Naive thymus-derived CD8-positive, alpha-beta T cell (primary cell): Measurements from ENCODE around the gene FGF21. TPM values are rescaled to one million over a fixed set of nuclear protein-coding genes. Genes with fewer than 3 reads are reported as not detected.

ENCODE experiments used
- ATAC-seq, 2 donors: fragments of 150-1000 bp; cut with Tn5 transposase in 1 of 2; sonication (Bioruptor Pico), chemical (Tn5 transposase) in 1 of 2; 1 replicate in 1 of 2; 2 replicates in 1 of 2; pipeline ENCODE4 v1.10.0; 2021; ENCODE audit warnings: mild to moderate bottlenecking in 2 of 2, moderate library complexity in 2 of 2
- POLR2A ChIA-PET: fragments of 350-600 bp; sonication (Branson Sonifier 250); formaldehyde crosslinking; loops from one replicate; lab custom pipeline; 2021; ENCODE audit warnings: antibody characterized with exemption; lab: Charles Lee
- DNase-seq, 10 donors: peaks; one replicate each; pipeline versions ENCODE4 v3.0.0 to v3.0.0-alpha.2; 2020 to 2022
- H3K27ac Mint-ChIP-seq, 10 donors: one replicate each; pipeline ENCODE4 v1.8.0; 2020 to 2022; ENCODE audit warnings: mild to moderate bottlenecking in 10 of 10, mixed read lengths in 10 of 10, moderate library complexity in 4 of 10, inconsistent platforms in 1 of 10
- H3K27me3 Mint-ChIP-seq, 5 donors: one replicate each; pipeline ENCODE4 v1.8.0; 2021 to 2022; ENCODE audit warnings: mixed read lengths in 5 of 5
- H3K36me3 Mint-ChIP-seq, 3 donors: one replicate each; pipeline ENCODE4 v1.8.0; 2020 to 2022; ENCODE audit warnings: mixed read lengths in 3 of 3, mild to moderate bottlenecking in 2 of 3, inconsistent platforms in 1 of 3
- H3K4me1 Mint-ChIP-seq, 4 donors: one replicate each; pipeline ENCODE4 v1.8.0; 2021 to 2022; ENCODE audit warnings: mixed read lengths in 4 of 4
- H3K4me3 Mint-ChIP-seq, 10 donors: one replicate each; pipeline ENCODE4 v1.8.0; 2020 to 2022; ENCODE audit warnings: mild to moderate bottlenecking in 10 of 10, mixed read lengths in 10 of 10, moderate library complexity in 6 of 10, inconsistent platforms in 1 of 10
- H3K9me3 Mint-ChIP-seq, 9 donors: one replicate each; pipeline ENCODE4 v1.8.0; 2020 to 2022; ENCODE audit warnings: mixed read lengths in 9 of 9, mild to moderate bottlenecking in 3 of 9, inconsistent platforms in 1 of 9, moderate library complexity in 1 of 9
- polyA plus RNA-seq, 3 donors: library from polyadenylated mRNA; unstranded; fragments of 300-500 nt; fragmentation: Illumina TruSeq; gene quantifications; one replicate each; pipeline ENCODE4 v1.2.3, GENCODE V29; 2021
- total RNA-seq, 8 experiments: library from RNA in 2 of 8; stranded (reverse) in 2 of 8; gene quantifications; one replicate each; pipeline ENCODE4 v1.2.3 and lab custom pipeline; 2021 to 2026

Gene FGF21
- total and polyA plus RNA-seq, 5 experiments from 2014 or later: not detected

- no peak for ATAC-seq
- peaks cover 0 to 2% (median 0%) of the 10 kb centered on the region in 9 donors for H3K9me3 Mint-ChIP-seq
- no peak for DNase-seq
- peaks cover 0 to 5% (median 0%) of the 10 kb centered on the region in 5 donors for H3K27me3 Mint-ChIP-seq
- no peak overlapping the region for H3K27ac Mint-ChIP-seq
- H3K4me1 Mint-ChIP-seq: peaks cover 2 to 10% (median 9%) of the 10 kb centered on the region in 4 donors
- no peaks in the 10 kb centered on the region for H3K36me3 Mint-ChIP-seq
- H3K4me3 Mint-ChIP-seq: no peak overlapping the region
- POLR2A ChIA-PET: interaction anchor here (0.6 kb wide), 1 partner anchor 184 kb away, joined by 3 read pairs; no protein-coding TSS in a partner anchor
Measured at GRCh38 chr19:48735031-48735615, 20.2 kb upstream of the FGF21 start.

GRCh38 chr19:48737360-48737998, 17.8 kb upstream of the FGF21 start:
- POLR2A ChIA-PET: interaction anchor here (1.7 kb wide), 1 partner anchor 100 kb away, joined by 5 read pairs; the partner anchor contains the start of gene DBP
- no peak for DNase-seq
- Mint-ChIP-seq H3K27me3 (peaks cover 0 to 5% (median 0%) of the 10 kb centered on the region in 5 donors), H3K27ac (peak overlapping the region in 3 of 10 donors; percentile 15 to 62 (median 24)), H3K4me3 (peak overlapping the region in 7 of 10 donors; percentile 18 to 67 (median 22)), H3K4me1 (peaks cover 6 to 27% (median 21%) of the 10 kb centered on the region in 4 donors), H3K36me3 (no peaks in the 10 kb centered on the region), H3K9me3 (peaks cover 0 to 2% (median 0%) of the 10 kb centered on the region in 9 donors)
- no peak for ATAC-seq

DNA sequence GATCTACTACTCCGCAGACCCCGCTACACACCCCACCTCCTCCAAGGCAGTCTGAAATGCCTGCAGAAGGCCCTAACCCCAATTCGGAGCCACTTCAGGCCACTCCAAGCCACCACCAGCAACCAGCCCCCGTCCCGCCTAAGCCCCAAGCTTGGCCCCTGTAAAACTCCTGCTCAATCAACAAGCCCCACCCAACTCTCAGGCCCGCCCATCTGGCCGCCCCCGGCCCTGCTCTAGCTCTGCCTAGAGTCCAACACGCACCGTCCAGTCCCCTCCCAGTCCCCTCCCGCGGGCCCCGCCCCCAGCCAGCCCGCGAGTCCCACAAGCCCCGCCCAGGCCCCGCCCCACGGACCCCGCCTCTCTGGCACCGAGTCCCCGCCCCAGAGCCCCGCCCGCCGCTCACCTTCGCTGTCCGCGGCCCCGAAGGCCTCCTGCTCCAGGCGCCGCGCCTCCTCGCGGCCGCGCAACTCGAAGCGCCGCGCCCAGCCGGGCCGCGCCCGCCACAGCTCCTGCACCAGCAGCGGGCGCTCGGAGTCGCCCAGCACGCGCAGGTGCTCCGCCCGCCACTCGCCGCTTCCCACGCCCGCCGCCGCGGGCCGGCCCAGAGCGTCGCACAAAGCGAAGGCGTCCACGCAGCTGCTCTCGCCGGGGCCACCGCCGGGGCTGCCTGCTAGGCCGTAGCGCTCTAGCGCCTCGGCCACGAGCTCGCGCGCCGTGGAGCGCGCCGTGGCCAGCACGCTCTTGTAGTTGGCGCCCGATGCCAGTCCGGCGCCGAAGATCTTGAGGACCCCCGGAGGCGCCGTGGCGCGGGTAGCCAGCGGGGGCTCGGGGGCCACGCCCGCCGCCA, 16.5 kb upstream of the FGF21 start:
- Mint-ChIP-seq H3K4me3 (peak overlapping the region; percentile 15 to 77 (median 64)), H3K4me1 (peaks cover 6 to 27% (median 21%) of the 10 kb centered on the region in 4 donors), H3K36me3 (no peaks in the 10 kb centered on the region), H3K27me3 (peaks cover 0 to 8% (median 0%) of the 10 kb centered on the region in 5 donors), H3K9me3 (peaks cover 0 to 2% (median 0%) of the 10 kb centered on the region in 9 donors), H3K27ac (peak overlapping the region in 5 of 10 donors; percentile 34 to 80 (median 75))
- DNase-seq (peak; percentile 75 to 96 (median 86)), ATAC-seq (peak; percentile 90 to 93)
- POLR2A ChIA-PET: interaction anchor here (0.6 to 2.5 kb wide), 13 partner anchors 11 to 756 kb away, joined by 3 to 15 read pairs (median 5); partner anchors contain the start of genes CA11, DBP and FUT1

DNA sequence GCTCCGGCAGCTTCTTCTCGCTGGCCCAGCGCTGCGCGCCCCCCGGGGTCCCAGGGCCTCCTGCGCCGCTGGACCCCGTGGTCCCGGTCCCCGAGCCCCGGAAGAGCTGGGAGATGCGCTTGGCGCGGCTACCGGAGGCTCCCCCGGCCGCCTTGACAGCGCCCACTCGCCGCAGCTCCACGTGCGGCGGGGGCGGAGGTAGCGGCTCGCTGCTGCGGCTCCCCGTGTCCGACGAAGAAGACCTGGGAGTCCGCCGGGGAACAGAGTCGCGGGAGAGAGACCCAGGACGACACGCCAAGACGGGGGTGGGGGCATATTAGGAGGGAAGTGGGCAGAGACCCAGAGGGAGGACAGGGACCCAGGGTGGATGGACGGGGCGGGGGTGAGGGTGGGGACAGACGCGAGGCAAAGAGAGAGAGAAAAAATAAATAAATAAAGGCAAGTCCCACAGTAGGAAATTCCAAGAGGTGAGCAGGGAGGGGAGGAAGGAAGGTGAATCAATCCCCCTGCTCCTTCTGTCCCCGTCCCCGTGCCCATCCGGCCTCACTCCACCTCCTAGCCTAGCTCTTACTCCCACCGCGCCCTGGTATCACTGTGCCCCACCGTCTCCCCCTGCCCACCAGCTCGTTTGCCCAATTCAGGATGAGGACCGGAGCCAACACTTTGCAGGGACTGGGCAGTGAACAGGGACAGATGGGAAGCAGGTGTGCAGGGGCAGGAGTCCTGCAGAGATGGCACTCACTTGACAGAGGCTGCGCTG, 15.7 kb upstream of the FGF21 start:
- Mint-ChIP-seq H3K27ac (peak overlapping the region in 1 of 10 donors; percentile 57), H3K4me1 (peaks cover 6 to 27% (median 21%) of the 10 kb centered on the region in 4 donors), H3K27me3 (peaks cover 0 to 15% (median 2%) of the 10 kb centered on the region in 5 donors), H3K9me3 (peaks cover 0 to 2% (median 0%) of the 10 kb centered on the region in 9 donors), H3K36me3 (no peaks in the 10 kb centered on the region), H3K4me3 (peak overlapping the region in 9 of 10 donors; percentile 25 to 82 (median 52))
- ATAC-seq (peak; percentile 4 to 18), DNase-seq (no peak)
- POLR2A ChIA-PET: interaction anchor here (0.5 to 2.5 kb wide), 13 partner anchors 9 to 755 kb away, joined by 3 to 15 read pairs (median 5); partner anchors contain the start of genes CA11, DBP and FUT1

DNA sequence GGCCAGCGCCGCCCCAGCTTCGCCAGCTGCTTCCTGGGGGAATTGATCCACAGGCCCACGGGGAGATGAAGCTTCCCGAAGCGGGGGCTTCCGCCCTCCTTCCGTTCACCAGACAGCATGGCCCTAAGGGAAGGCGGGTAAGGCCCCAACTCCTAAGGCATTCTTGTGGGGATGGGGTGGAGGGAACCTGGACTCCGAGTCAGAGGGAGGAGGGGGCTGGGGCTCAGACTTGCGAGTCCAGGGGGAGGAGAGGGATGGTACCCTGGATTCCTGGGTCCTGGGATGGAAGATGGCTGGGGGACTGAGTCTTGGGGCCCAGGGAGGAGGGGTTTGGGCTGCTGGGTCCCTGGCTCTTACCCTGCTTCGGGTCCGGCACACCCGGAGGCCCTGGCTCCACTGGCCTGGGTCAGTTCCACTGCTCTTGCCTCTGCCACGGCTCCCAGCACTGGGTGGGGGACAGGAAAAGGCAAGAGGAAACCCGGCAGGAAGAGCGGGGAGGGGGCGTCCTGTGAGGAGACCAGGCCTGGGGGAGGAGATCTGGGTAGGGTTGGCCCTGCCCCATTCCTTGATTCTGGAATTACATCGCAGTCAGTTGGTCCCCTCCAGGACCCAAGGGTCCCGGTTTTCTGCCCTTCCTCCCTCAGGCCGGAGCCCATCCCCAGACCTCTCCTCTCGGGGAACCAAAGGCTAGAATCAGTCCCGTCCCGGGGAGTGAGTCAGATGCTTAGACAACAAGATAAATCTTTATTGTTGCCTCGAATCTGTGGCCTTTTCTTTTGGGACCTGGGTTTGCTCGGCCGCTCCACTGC, 15.0 kb upstream of the FGF21 start, which contains the start of gene RASIP1:
TSS of gene RASIP1 (minus strand) at position 447 of the 809 bp plus-strand sequence. CDS start at position 119, 328 bp downstream.
- H3K4me1 Mint-ChIP-seq: peaks cover 6 to 27% (median 23%) of the 10 kb centered on the region in 4 donors
- ATAC-seq: no peak
- no peak for DNase-seq
- H3K27me3 Mint-ChIP-seq: peaks cover 0 to 19% (median 3%) of the 10 kb centered on the region in 5 donors
- POLR2A ChIA-PET: interaction anchor here (0.9 to 2.5 kb wide), 3 partner anchors 15 to 94 kb away, joined by 5 to 15 read pairs (median 13); partner anchors contain the start of gene CA11
- H3K4me3 Mint-ChIP-seq: peak within 1 kb of the TSS in 9 of 10 donors; percentile 25 to 82 (median 52)
- peak within 1 kb of the TSS in 1 of 10 donors; percentile 57 for H3K27ac Mint-ChIP-seq
- no peaks in the 10 kb centered on the region for H3K36me3 Mint-ChIP-seq
- peaks cover 0 to 2% (median 0%) of the 10 kb centered on the region in 9 donors for H3K9me3 Mint-ChIP-seq

GRCh38 chr19:48741129-48741999, 14.0 kb upstream of the FGF21 start:
- Mint-ChIP-seq H3K4me1 (peaks cover 11 to 36% (median 25%) of the 10 kb centered on the region in 4 donors), H3K4me3 (peak overlapping the region in 7 of 10 donors; percentile 36 to 72 (median 51)), H3K27me3 (peaks cover 5 to 29% (median 10%) of the 10 kb centered on the region in 5 donors), H3K9me3 (peaks cover 0 to 4% (median 0%) of the 10 kb centered on the region in 9 donors), H3K36me3 (no peaks in the 10 kb centered on the region), H3K27ac (no peak overlapping the region)
- DNase-seq: peak in 2 of 10 donors; percentile 33 to 37
- POLR2A ChIA-PET: no interaction called here
- no peak for ATAC-seq

DNA sequence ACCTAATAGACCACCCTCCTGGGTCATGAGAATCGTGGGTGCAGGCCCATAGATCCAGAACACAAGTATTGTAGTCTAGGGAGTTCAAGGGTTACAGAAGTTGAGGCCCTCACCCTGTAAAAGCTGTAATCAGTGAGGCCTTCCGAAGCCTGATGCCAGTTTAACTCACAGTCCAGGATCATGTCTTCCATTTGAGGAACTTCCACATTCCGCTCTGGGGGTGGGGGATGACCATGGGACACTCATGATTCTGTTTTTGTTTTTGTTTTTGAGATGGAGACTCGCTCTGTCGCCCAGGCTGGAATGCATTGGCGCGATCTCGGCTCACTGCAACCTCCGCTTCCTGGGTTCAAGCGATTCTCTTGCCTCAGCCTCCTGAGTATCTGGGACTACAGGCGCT, 13.2 kb upstream of the FGF21 start:
- H3K27ac Mint-ChIP-seq: no peak overlapping the region
- POLR2A ChIA-PET: interaction anchor here (1.2 kb wide), 1 partner anchor 14 kb away, joined by 11 read pairs; no protein-coding TSS in a partner anchor
- H3K9me3 Mint-ChIP-seq: peaks cover 0 to 4% (median 0%) of the 10 kb centered on the region in 9 donors
- DNase-seq (no peak), ATAC-seq (no peak)
- no peaks in the 10 kb centered on the region for H3K36me3 Mint-ChIP-seq
- peaks cover 5 to 32% (median 10%) of the 10 kb centered on the region in 5 donors for H3K27me3 Mint-ChIP-seq
- H3K4me1 Mint-ChIP-seq: peaks cover 11 to 38% (median 25%) of the 10 kb centered on the region in 4 donors
- H3K4me3 Mint-ChIP-seq: no peak overlapping the region

DNA sequence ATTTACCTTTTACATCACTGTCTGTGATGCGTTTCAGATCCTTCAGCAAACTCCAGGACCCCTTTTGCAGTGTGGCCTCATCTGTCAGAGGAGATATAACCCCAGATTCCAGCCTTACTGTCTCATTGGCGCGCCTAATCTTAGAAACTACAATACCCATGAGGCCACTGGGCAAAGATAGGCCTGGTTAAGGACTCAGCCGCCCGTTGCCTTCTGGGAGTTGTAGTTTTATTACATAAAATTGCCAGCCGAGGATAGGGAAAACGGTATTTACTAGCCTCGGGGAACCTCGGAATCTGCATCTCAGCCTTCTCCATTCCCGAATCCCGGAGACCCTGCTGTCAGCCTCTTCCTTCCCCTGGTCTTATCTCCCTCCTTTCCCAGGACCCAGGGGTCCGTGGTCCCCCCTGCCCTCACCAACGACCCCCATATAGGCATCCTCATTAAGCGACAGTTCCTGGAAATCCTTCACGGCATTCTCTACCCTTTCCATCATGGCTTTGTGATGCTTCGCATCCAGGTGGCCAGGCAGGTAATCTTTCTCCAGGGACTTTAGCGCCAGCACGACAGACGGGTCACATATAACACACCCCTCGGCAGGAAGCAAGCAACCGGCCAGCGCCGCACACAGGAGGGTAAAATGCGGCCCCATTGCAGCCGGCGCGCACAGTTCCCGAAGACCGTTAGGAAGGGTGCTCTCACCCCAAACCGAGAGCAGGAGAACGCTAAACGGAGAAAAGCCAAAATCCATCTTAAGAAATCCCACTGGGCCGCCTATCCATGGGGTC, 9.9 kb upstream of the FGF21 start:
- DNase-seq: peak in 7 of 10 donors; percentile 17 to 59 (median 43)
- Mint-ChIP-seq H3K36me3 (no peaks in the 10 kb centered on the region), H3K9me3 (peaks cover 0 to 2% (median 0%) of the 10 kb centered on the region in 9 donors), H3K27ac (peak overlapping the region in 1 of 10 donors; percentile 45), H3K27me3 (peaks cover 5 to 32% (median 13%) of the 10 kb centered on the region in 5 donors), H3K4me1 (peaks cover 10 to 28% (median 13%) of the 10 kb centered on the region in 4 donors), H3K4me3 (peak overlapping the region in 1 of 10 donors; percentile 26)
- ATAC-seq: peak; percentile 68 to 72
- POLR2A ChIA-PET: no interaction called here

- peaks cover 9 to 24% (median 10%) of the 10 kb centered on the region in 4 donors for H3K4me1 Mint-ChIP-seq
- H3K27me3 Mint-ChIP-seq: peaks cover 6 to 32% (median 15%) of the 10 kb centered on the region in 5 donors
- H3K36me3 Mint-ChIP-seq: no peaks in the 10 kb centered on the region
- no peak overlapping the region for H3K27ac Mint-ChIP-seq
- POLR2A ChIA-PET: no interaction called here
- ATAC-seq: no peak
- H3K4me3 Mint-ChIP-seq: peak overlapping the region in 1 of 10 donors; percentile 15
- H3K9me3 Mint-ChIP-seq: peaks cover 0 to 2% (median 0%) of the 10 kb centered on the region in 9 donors
- no peak for DNase-seq
Measured at GRCh38 chr19:48746110-48746509, 9.2 kb upstream of the FGF21 start.
